PC-3 (cell line): ENCODE measurements around the gene PRLR. TPM values are rescaled to one million over a fixed set of nuclear protein-coding genes. Genes with fewer than 3 reads are reported as not detected.

Source experiments
- ATAC-seq: fragments of 200-7000 bp; cut with Tn5 transposase; 2 replicates; pipeline ENCODE4 v1.9.1; 2020; ENCODE audit warnings: mild to moderate bottlenecking, moderate library complexity
- BruUV-seq: library from RNA; stranded (reverse); fragments of 400-500 nt; replicated peaks from 2 replicates; lab custom pipeline; 2021; lab: Mats Ljungman, UMichigan
- CTCF ChIA-PET: fragments of 300-600 bp; sonication (Branson Sonifier 250); formaldehyde crosslinking; loops from one replicate; lab custom pipeline; 2022; ENCODE audit warnings: antibody characterized with exemption; lab: Charles Lee
- POLR2A ChIA-PET: fragments of 300-600 bp; sonication (Branson Sonifier 250); formaldehyde crosslinking; loops from one replicate; lab custom pipeline; 2022; ENCODE audit warnings: antibody characterized with exemption; ENCODE audit not compliant: unreplicated experiment; lab: Charles Lee
- DNase-seq: peaks from one replicate; pipeline ENCODE4 v3.0.0-alpha.2; 2015
- H2AFZ ChIP-seq: fragments of 300-600 bp; sonication (generic); 2 replicates; pipeline ENCODE4 v1.6.0; 2016; ENCODE audit warnings: antibody characterized with exemption, low read length
- H3F3A ChIP-seq: fragments of 300-600 bp; sonication (generic); one replicate; pipeline ENCODE4 v1.6.0; 2017; ENCODE audit warnings: antibody characterized with exemption, low read length, control low read depth, mild to moderate bottlenecking; ENCODE audit not compliant: unreplicated experiment
- H3K27ac ChIP-seq: fragments of 300-600 bp; sonication (generic); 2 replicates; pipeline ENCODE4 v1.5.1; 2016; ENCODE audit warnings: mild to moderate bottlenecking, low read length
- H3K27me3 ChIP-seq: fragments of 300-600 bp; sonication (generic); 2 replicates; pipeline ENCODE4 v1.6.1; 2016; ENCODE audit warnings: low read length, mixed read lengths
- H3K36me3 ChIP-seq: fragments of 300-600 bp; sonication (generic); 2 replicates; pipeline ENCODE4 v1.6.1; 2016; ENCODE audit warnings: low read depth, mixed run types, low read length, mixed read lengths
- H3K4me1 ChIP-seq: fragments of 300-600 bp; sonication (generic); 2 replicates; pipeline ENCODE4 v1.5.1; 2016; ENCODE audit warnings: low read length; ENCODE audit not compliant: insufficient read depth
- H3K4me2 ChIP-seq: fragments of 300-600 bp; sonication (generic); 2 replicates; pipeline ENCODE4 v1.6.0; 2016; ENCODE audit warnings: low read length
- H3K4me3 ChIP-seq: fragments of 300-600 bp; sonication (generic); 2 replicates; pipeline ENCODE4 v1.5.1; 2016; ENCODE audit warnings: mild to moderate bottlenecking, low read length, mixed read lengths
- H3K79me2 ChIP-seq: fragments of 300-600 bp; sonication (generic); 2 replicates; pipeline ENCODE4 v1.6.1; 2017; ENCODE audit warnings: low read length, mixed read lengths
- H3K9ac ChIP-seq: fragments of 300-600 bp; sonication (generic); 2 replicates; pipeline ENCODE4 v1.6.0; 2016; ENCODE audit warnings: mild to moderate bottlenecking, low read length
- H3K9me2 ChIP-seq: fragments of 300-600 bp; sonication (generic); replicated peaks from 2 replicates; pipeline ENCODE4 v1.6.1; 2016; ENCODE audit warnings: mixed run types, low read length, mixed read lengths
- H3K9me3 ChIP-seq: fragments of 300-600 bp; sonication (generic); 2 replicates; pipeline ENCODE4 v1.6.1; 2016; ENCODE audit warnings: low read length, mixed read lengths
- H4K20me1 ChIP-seq: fragments of 300-600 bp; sonication (generic); 2 replicates; pipeline ENCODE4 v1.6.1; 2016; ENCODE audit warnings: low read length, mixed read lengths
- EZH2 ChIP-seq: fragments of 300-600 bp; sonication (generic); IDR thresholded peaks from one replicate; pipeline ENCODE4 v1.6.1; 2017; ENCODE audit warnings: antibody characterized with exemption, mild to moderate bottlenecking, low read length; ENCODE audit not compliant: unreplicated experiment
- EZH2phosphoT487 ChIP-seq: fragments of 300-600 bp; sonication (generic); IDR thresholded peaks from 2 replicates; pipeline ENCODE4 v1.6.1; 2018; ENCODE audit warnings: mild to moderate bottlenecking, antibody characterized with exemption, low read length, borderline replicate concordance
- intact Hi-C: fragments of 100-400 bp; cut with micrococcal nuclease; formaldehyde crosslinking; loops from 2 replicates; pipeline ENCODE4 v1.9.0; 2023
- total RNA-seq: library from RNA; depleted of rRNA; stranded (reverse); fragments of >200 nt; gene quantifications from 2 replicates; pipeline ENCODE4 v1.2.3, GENCODE V29; 2014
- TF ChIP-seq, protein P1 (sequence below): fragments of 300-600 bp; sonication (generic); conservative IDR thresholded peaks from 2 replicates; pipeline ENCODE4 v1.5.1; 2017; ENCODE audit warnings: antibody characterized with exemption, low read depth, mild to moderate bottlenecking, low read length

Gene PRLR
- total RNA-seq, 1 experiment from 2014 or later, result 0.29 TPM

DNA sequence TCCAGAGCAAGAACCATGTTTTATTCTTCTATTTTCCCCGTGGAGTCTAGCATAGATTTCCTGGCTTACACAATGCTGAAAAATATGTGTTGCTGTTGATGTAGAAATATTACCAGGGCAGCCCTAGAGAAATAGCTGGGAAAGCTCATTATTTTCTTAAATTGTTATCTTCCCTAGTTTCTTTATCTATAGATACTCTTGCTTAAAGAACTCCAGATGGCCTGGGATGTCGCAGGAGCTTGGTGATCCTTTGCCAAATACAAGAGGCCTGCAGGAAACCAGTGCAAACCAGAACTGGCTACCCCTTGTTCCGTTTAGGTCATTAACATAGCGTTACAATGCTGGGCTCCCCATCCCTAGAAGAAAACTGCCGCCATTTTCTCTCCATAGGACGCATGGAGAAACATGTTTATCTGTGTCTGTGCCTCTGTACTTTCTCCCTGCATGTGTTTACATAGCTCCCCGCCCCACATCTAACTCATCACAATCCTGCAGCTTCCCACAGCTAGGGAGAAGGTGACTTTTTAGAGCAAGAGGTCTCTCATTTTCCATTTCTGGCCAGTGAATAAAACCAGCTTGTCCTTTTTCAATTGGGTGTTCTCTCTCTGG lies 6.4 kb downstream of the PRLR start:
- no TSS peak for BruUV-seq
- H3K27me3 ChIP-seq, result peaks cover 92% of the 10 kb centered on the region
- H3K9ac ChIP-seq, result no peak overlapping the region
- ATAC-seq, result no peak
- no peaks in the 10 kb centered on the region for H3K36me3 ChIP-seq
- no peak overlapping the region for H2AFZ ChIP-seq
- TF ChIP-seq, protein P1, sequence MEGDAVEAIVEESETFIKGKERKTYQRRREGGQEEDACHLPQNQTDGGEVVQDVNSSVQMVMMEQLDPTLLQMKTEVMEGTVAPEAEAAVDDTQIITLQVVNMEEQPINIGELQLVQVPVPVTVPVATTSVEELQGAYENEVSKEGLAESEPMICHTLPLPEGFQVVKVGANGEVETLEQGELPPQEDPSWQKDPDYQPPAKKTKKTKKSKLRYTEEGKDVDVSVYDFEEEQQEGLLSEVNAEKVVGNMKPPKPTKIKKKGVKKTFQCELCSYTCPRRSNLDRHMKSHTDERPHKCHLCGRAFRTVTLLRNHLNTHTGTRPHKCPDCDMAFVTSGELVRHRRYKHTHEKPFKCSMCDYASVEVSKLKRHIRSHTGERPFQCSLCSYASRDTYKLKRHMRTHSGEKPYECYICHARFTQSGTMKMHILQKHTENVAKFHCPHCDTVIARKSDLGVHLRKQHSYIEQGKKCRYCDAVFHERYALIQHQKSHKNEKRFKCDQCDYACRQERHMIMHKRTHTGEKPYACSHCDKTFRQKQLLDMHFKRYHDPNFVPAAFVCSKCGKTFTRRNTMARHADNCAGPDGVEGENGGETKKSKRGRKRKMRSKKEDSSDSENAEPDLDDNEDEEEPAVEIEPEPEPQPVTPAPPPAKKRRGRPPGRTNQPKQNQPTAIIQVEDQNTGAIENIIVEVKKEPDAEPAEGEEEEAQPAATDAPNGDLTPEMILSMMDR, result no peak
- TF ChIP-seq EZH2phosphoT487, result no peak
- TF ChIP-seq EZH2, result no peak
- no peaks in the 10 kb centered on the region for H3K9me2 ChIP-seq
- H3K79me2 ChIP-seq, result no peaks in the 10 kb centered on the region
- ChIA-PET CTCF (no interaction called here), POLR2A (no interaction called here)
- intact Hi-C loops, result loop anchor here (10.0 kb wide), 1 partner anchor 701 kb away; no protein-coding TSS in a partner anchor
- H3K4me1 ChIP-seq, result no peaks in the 10 kb centered on the region
- H3K4me2 ChIP-seq, result no peak overlapping the region
- H3K27ac ChIP-seq, result no peak overlapping the region
- no peaks in the 10 kb centered on the region for H3K9me3 ChIP-seq
- no peaks in the 10 kb centered on the region for H3F3A ChIP-seq
- no peaks in the 10 kb centered on the region for H4K20me1 ChIP-seq
- H3K4me3 ChIP-seq, result no peak overlapping the region
- no peak for DNase-seq

DNA sequence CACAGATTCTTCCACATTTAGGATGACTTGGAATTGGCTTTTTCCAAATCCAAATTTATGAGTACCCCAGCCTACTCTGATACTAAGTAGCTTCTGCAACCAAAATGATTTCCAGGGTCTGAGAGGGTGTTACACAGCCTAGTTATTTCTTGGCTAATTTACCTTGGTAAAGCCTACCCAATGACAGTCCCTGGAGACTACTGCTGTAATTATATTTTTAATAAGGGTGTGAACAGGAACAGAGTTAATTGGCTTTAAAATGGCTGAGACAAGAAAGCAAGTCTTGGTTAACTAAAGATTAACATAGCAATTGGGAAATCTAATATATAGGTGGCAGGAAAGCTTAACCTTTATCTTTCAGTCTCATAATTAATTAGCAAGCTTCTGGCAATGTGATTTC lies 9.3 kb downstream of the PRLR start:
- no peak overlapping the region for H2AFZ ChIP-seq
- H3K27ac ChIP-seq, result no peak overlapping the region
- CTCF ChIA-PET, result no interaction called here
- H3K36me3 ChIP-seq, result no peaks in the 10 kb centered on the region
- H3K9me2 ChIP-seq, result no peaks in the 10 kb centered on the region
- peaks cover 63% of the 10 kb centered on the region for H3K27me3 ChIP-seq
- POLR2A ChIA-PET, result no interaction called here
- H3K79me2 ChIP-seq, result no peaks in the 10 kb centered on the region
- no peak overlapping the region for H3K9ac ChIP-seq
- intact Hi-C loops, result loop anchor here (10.0 kb wide), 1 partner anchor 704 kb away; no protein-coding TSS in a partner anchor
- no peak for TF ChIP-seq EZH2phosphoT487
- TF ChIP-seq EZH2, result no peak
- TF ChIP-seq, protein P1, result no peak
- H3K4me2 ChIP-seq, result no peak overlapping the region
- ATAC-seq (no peak), DNase-seq (no peak)
- no peak overlapping the region for H3K4me3 ChIP-seq
- no TSS peak for BruUV-seq
- H3K9me3 ChIP-seq, result no peaks in the 10 kb centered on the region
- no peaks in the 10 kb centered on the region for H3F3A ChIP-seq
- H3K4me1 ChIP-seq, result no peaks in the 10 kb centered on the region
- H4K20me1 ChIP-seq, result no peaks in the 10 kb centered on the region

DNA sequence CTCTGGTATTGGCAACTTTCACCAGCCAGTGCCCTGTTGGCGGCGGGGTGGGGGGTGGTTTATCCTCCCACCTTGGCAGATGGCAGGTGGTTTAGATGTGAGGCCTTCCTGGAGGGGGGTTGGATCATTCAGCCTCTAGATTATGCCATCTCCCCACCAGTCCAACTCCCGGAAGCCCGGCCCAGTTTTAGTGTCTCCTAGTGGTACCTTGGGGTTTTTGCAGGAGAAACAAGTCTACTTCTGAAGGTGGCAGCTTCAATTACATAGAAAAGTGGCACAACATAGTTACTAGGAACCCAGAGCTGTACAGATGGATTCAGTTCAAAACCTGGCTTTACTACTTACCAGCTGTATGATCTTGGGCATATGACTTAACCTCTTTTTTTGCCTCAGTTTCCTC lies 11.3 kb downstream of the PRLR start:
- Histone ChIP-seq H3K9ac (no peak overlapping the region), H3K27ac (no peak overlapping the region), H3K4me3 (no peak overlapping the region), H3K79me2 (no peaks in the 10 kb centered on the region), H3K4me1 (peaks cover 10% of the 10 kb centered on the region), H3K9me3 (no peaks in the 10 kb centered on the region), H3K4me2 (no peak overlapping the region), H4K20me1 (no peaks in the 10 kb centered on the region), H2AFZ (no peak overlapping the region), H3K36me3 (no peaks in the 10 kb centered on the region), H3K27me3 (peaks cover 46% of the 10 kb centered on the region), H3F3A (no peaks in the 10 kb centered on the region), H3K9me2 (no peaks in the 10 kb centered on the region)
- intact Hi-C loops, result no loop called here
- TF ChIP-seq, protein P1, result no peak; the same call in 1 of the 2 replicates
- TF ChIP-seq EZH2phosphoT487, result no peak
- no peak for TF ChIP-seq EZH2
- no TSS peak for BruUV-seq
- POLR2A ChIA-PET, result no interaction called here
- DNase-seq (no peak), ATAC-seq (no peak)
- CTCF ChIA-PET, result no interaction called here
